Panc1 (cell line): ENCODE measurements around the gene ANKLE1. TPM values are rescaled to one million over a fixed set of nuclear protein-coding genes. Genes with fewer than 3 reads are reported as not detected.

ENCODE experiments used
- ATAC-seq: fragments of 200-7000 bp; cut with Tn5 transposase; 2 replicates; pipeline ENCODE4 v1.9.1; 2020; ENCODE audit warnings: mild to moderate bottlenecking, moderate library complexity
- BruUV-seq: library from RNA; stranded (reverse); fragments of 400-500 nt; replicated peaks from 2 replicates; lab custom pipeline; 2021; lab: Mats Ljungman, UMichigan
- CTCF ChIA-PET: fragments of 300-600 bp; sonication (Branson Sonifier 250); formaldehyde crosslinking; loops from one replicate; lab custom pipeline; 2022; ENCODE audit warnings: antibody characterized with exemption; lab: Charles Lee
- POLR2A ChIA-PET: fragments of 300-600 bp; sonication (Branson Sonifier 250); formaldehyde crosslinking; loops from one replicate; lab custom pipeline; 2022; ENCODE audit warnings: antibody characterized with exemption; lab: Charles Lee
- DNase-seq: peaks from one replicate; pipeline ENCODE4 v3.0.0-alpha.2; 2010; ENCODE audit warnings: low read depth, low spot score
- H3K27ac ChIP-seq: 2 replicates; pipeline ENCODE4 v1.5.1; 2011; ENCODE audit warnings: mild to moderate bottlenecking, low read length, inconsistent platforms
- H3K27me3 ChIP-seq: fragments of 200-500 bp; sonication (Bioruptor generic); 2 replicates; pipeline ENCODE4 v1.6.0; 2014; ENCODE audit warnings: low read length, inconsistent platforms; ENCODE audit not compliant: control insufficient read depth, insufficient read depth
- H3K36me3 ChIP-seq: fragments of 200-500 bp; sonication (Bioruptor generic); 2 replicates; pipeline ENCODE4 v1.5.1; 2014; ENCODE audit warnings: inconsistent platforms, mild to moderate bottlenecking, low read length, moderate library complexity; ENCODE audit not compliant: control insufficient read depth, insufficient read depth
- H3K4me1 ChIP-seq: 2 replicates; pipeline ENCODE4 v1.5.1; 2011; ENCODE audit warnings: inconsistent platforms, mild to moderate bottlenecking, low read length, moderate library complexity; ENCODE audit not compliant: control insufficient read depth, insufficient read depth
- H3K4me3 ChIP-seq, 2 experiments: 2 replicates each; pipeline ENCODE4 v1.5.1; 2011 to 2012; ENCODE audit warnings: low read depth in 2 of 2, low read length in 2 of 2, mild to moderate bottlenecking in 2 of 2, inconsistent platforms in 1 of 2, moderate library complexity in 1 of 2
- H3K9me3 ChIP-seq: fragments of 200-500 bp; sonication (Bioruptor generic); 2 replicates; pipeline ENCODE4 v1.5.1; 2014; ENCODE audit warnings: low read depth, mild to moderate bottlenecking, inconsistent platforms, low read length, moderate library complexity; ENCODE audit not compliant: control insufficient read depth, insufficient read depth
- POLR2AphosphoS5 ChIP-seq: IDR thresholded peaks from 2 replicates; pipeline ENCODE4 v1.6.1; 2012; ENCODE audit warnings: mild to moderate bottlenecking, low read depth, low read length, moderate library complexity
- REST ChIP-seq, 2 experiments: IDR thresholded peaks; 2 replicates each; pipeline ENCODE4 v1.6.1; 2011 to 2012; ENCODE audit warnings: low read depth in 2 of 2, control low read depth in 1 of 2, low read length in 1 of 2, mild to moderate bottlenecking in 1 of 2, moderate library complexity in 1 of 2; ENCODE audit not compliant: insufficient read depth in 1 of 2
- SIN3A ChIP-seq: IDR thresholded peaks from 2 replicates; pipeline ENCODE4 v1.6.1; 2012; ENCODE audit warnings: low read depth, mild to moderate bottlenecking, low read length, moderate library complexity, borderline replicate concordance; ENCODE audit not compliant: insufficient read depth
- TCF7L2 ChIP-seq: IDR thresholded peaks from 2 replicates; pipeline ENCODE4 v1.6.1; 2011; ENCODE audit warnings: mild to moderate bottlenecking, low read depth, low read length, inconsistent platforms
- in situ Hi-C: cut with HindIII; loops from 2 replicates; pipeline ENCODE4 v1.10.0; 2016; ENCODE audit warnings: low sequenced_read_pairs, low pct_unique_long_range_greater_than_20kb
- intact Hi-C: fragments of 100-400 bp; cut with micrococcal nuclease; formaldehyde crosslinking; loops from one replicate; pipeline ENCODE4 v1.10.0; 2022; ENCODE audit not compliant: unreplicated experiment
- total RNA-seq: library from RNA; stranded (reverse); gene quantifications from one replicate; pipeline ENCODE4 v1.2.1, GENCODE V29; 2021; ENCODE audit not compliant: unreplicated experiment
- TF ChIP-seq, protein P1 (sequence below): fragments of 450-650 bp; IDR thresholded peaks from 2 replicates; pipeline ENCODE4 v1.5.1; 2017; ENCODE audit warnings: mild to moderate bottlenecking

The ANKLE1 gene
- total RNA-seq, 1 experiment from 2014 or later = 1.1 TPM

- TF ChIP-seq, protein P1, sequence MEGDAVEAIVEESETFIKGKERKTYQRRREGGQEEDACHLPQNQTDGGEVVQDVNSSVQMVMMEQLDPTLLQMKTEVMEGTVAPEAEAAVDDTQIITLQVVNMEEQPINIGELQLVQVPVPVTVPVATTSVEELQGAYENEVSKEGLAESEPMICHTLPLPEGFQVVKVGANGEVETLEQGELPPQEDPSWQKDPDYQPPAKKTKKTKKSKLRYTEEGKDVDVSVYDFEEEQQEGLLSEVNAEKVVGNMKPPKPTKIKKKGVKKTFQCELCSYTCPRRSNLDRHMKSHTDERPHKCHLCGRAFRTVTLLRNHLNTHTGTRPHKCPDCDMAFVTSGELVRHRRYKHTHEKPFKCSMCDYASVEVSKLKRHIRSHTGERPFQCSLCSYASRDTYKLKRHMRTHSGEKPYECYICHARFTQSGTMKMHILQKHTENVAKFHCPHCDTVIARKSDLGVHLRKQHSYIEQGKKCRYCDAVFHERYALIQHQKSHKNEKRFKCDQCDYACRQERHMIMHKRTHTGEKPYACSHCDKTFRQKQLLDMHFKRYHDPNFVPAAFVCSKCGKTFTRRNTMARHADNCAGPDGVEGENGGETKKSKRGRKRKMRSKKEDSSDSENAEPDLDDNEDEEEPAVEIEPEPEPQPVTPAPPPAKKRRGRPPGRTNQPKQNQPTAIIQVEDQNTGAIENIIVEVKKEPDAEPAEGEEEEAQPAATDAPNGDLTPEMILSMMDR = no peak
- TF ChIP-seq TCF7L2 = no peak
- TF ChIP-seq POLR2AphosphoS5 = no peak
- TF ChIP-seq REST (IDR thresholded peaks at IDR 0.05; ENCODE audit: insufficient read depth in 1 of 2, low read depth in 2 of 2, low read length in 1 of 2) = no peak
- no peak for TF ChIP-seq SIN3A
- Histone ChIP-seq H3K9me3 (no peaks in the 10 kb centered on the region), H3K4me3 (no peak overlapping the region), H3K27ac (no peak overlapping the region), H3K36me3 (peaks cover 4% of the 10 kb centered on the region; the same call in 1 of the 2 replicates), H3K27me3 (no peaks in the 10 kb centered on the region), H3K4me1 (peaks cover 5% of the 10 kb centered on the region; the same call in 1 of the 2 replicates)
- intact Hi-C loops (no loop called here), in situ Hi-C loops (no loop called here)
- ATAC-seq = no peak
- POLR2A ChIA-PET = no interaction called here
- no peak for DNase-seq
- BruUV-seq = no TSS peak
- CTCF ChIA-PET = no interaction called here
Observed at GRCh38 chr19:17330262-17331044, 48.8 kb downstream of the ANKLE1 start.

DNA sequence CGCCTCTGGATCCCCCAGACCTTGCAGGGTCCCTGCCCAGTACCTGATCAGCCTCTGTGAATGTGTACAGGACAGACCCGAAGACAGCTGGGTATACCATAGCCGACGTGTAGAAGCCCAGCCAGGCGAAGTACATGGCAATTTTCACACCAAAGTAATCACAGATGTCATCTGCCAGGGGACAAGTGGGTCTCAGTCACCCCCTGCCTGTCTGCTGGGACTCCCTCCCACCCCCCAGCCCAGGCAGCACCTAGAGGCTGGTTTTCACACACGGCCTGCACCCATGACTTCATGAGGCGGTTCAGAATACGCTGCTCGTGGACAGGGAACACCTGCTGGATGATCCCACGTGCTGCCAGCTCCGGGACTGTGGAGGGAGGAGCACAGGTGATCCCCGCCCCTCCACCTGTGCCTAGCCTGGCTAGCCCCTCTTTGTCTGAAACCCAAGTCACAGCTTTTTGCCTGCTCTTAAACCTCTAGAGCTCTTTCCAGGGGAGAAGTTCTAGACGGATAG, 49.4 kb downstream of the ANKLE1 start:
- CTCF ChIA-PET = interaction anchor here (0.7 kb wide), 1 partner anchor 57 kb away, joined by 3 read pairs; no protein-coding TSS in a partner anchor
- Histone ChIP-seq H3K27ac (no peak overlapping the region), H3K36me3 (peaks cover 4% of the 10 kb centered on the region; the same call in 1 of the 2 replicates), H3K9me3 (no peaks in the 10 kb centered on the region), H3K4me3 (no peak overlapping the region), H3K4me1 (peaks cover 8% of the 10 kb centered on the region; the same call in 1 of the 2 replicates), H3K27me3 (no peaks in the 10 kb centered on the region)
- DNase-seq (no peak), ATAC-seq (no peak)
- POLR2A ChIA-PET = no interaction called here
- in situ Hi-C loops (no loop called here), intact Hi-C loops (no loop called here)
- BruUV-seq = no TSS peak
- TF ChIP-seq REST (IDR thresholded peaks at IDR 0.05; ENCODE audit: insufficient read depth in 1 of 2, low read depth in 2 of 2, low read length in 1 of 2) = no peak
- TF ChIP-seq, protein P1 = no peak
- no peak for TF ChIP-seq POLR2AphosphoS5
- TF ChIP-seq SIN3A = no peak
- no peak for TF ChIP-seq TCF7L2
